Measurements from ENCODE around the gene PRKCH.

PRKCH gene

DNA sequence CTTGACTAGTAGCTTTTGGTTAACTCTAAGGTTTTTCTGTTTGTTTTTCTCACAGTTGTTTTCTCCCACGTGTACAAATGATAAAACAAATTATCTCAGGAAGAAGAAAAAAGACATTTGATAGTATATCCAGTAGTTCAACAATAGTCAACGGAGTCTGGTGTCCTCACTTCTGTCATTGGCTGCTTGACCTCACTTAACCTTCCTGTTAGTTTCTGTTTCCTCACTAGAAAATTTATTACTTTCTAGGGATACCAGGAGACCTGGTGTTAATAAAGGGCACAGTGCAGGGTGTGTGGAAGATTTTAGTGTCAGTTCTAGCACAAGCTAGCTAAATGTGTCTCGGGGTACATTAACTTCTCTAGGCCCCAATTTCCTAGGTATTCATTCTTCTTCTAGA lies 116.0 kb downstream of the PRKCH start:
- no peak for DNase-seq (ENCODE audit: low read depth, low spot score)
- Histone ChIP-seq H3K9me3 (ENCODE audit: low read depth, low read length) (no peaks in the 10 kb centered on the region), H3K9ac (ENCODE audit: insufficient read length) (no peak overlapping the region), H3K4me3 (no peak overlapping the region), H3K27ac (no peak overlapping the region), H3K36me3 (ENCODE audit: insufficient read depth, low read length) (no peaks in the 10 kb centered on the region)
- TF ChIP-seq EZH2 (IDR thresholded peaks at IDR 0.05) (no peak), POLR2AphosphoS5 (IDR thresholded peaks at IDR 0.05; ENCODE audit: borderline replicate concordance, low read depth, low read length) (no peak), FOXP2 (optimal IDR thresholded peaks at IDR 0.05; ENCODE audit: control extremely low read depth, extremely low read length, insufficient read depth) (no peak)

DNA sequence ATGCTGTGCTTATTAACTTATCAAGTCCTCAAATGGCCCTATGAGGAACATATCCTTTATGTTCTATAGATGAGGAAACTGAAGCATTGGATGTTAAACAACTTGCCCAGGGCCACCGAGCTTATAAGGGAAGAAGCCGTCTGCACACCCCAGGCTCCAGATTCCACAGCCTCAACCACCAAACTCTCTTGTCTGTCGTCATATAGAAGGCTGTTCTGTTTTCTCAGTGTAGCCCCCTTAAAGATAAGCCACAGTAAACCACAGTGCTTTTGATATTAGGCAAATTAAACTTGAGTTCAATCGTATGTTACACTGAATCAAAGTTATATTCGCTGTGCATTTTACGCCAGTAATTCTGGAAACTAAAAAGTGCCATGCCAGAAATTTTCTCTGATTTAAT lies 116.7 kb downstream of the PRKCH start:
- DNase-seq (ENCODE audit: low read depth, low spot score) = no peak
- Histone ChIP-seq H3K9ac (ENCODE audit: insufficient read length) (no peak overlapping the region), H3K9me3 (ENCODE audit: low read depth, low read length) (no peaks in the 10 kb centered on the region), H3K4me3 (no peak overlapping the region), H3K36me3 (ENCODE audit: insufficient read depth, low read length) (no peaks in the 10 kb centered on the region), H3K27ac (no peak overlapping the region; the same call in 1 of the 2 replicates)
- TF ChIP-seq POLR2AphosphoS5 (IDR thresholded peaks at IDR 0.05; ENCODE audit: borderline replicate concordance, low read depth, low read length) (no peak), EZH2 (IDR thresholded peaks at IDR 0.05) (no peak), FOXP2 (optimal IDR thresholded peaks at IDR 0.05; ENCODE audit: control extremely low read depth, extremely low read length, insufficient read depth) (no peak)

DNA sequence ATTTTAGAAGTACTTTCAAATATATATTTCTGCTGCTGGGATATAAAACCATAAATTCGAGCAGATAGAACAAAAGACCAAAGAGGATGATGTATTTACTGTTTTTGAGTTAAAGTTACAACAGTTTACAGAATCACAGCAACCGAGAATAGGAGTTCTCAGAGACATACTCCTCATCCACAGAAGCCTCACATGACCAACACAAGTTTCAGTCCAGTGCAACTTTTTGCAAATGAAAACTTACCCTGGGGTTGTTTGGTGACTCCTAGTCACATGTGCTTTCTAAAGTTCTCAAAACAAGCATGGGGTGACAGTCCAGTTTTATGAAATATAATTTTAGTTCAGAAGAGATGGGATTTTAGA lies 117.1 kb downstream of the PRKCH start:
- peak overlapping the region; percentile 60 for H3K4me3 ChIP-seq
- peak overlapping the region; percentile 61 for H3K27ac ChIP-seq
- H3K36me3 ChIP-seq (ENCODE audit: insufficient read depth, low read length) = no peaks in the 10 kb centered on the region
- H3K9me3 ChIP-seq (ENCODE audit: low read depth, low read length) = no peaks in the 10 kb centered on the region
- H3K9ac ChIP-seq (ENCODE audit: insufficient read length) = no peak overlapping the region
- no peak for DNase-seq (ENCODE audit: low read depth, low spot score)
- TF ChIP-seq EZH2 (IDR thresholded peaks at IDR 0.05) (no peak), POLR2AphosphoS5 (IDR thresholded peaks at IDR 0.05; ENCODE audit: borderline replicate concordance, low read depth, low read length) (no peak), FOXP2 (optimal IDR thresholded peaks at IDR 0.05; ENCODE audit: control extremely low read depth, extremely low read length, insufficient read depth) (no peak)

DNA sequence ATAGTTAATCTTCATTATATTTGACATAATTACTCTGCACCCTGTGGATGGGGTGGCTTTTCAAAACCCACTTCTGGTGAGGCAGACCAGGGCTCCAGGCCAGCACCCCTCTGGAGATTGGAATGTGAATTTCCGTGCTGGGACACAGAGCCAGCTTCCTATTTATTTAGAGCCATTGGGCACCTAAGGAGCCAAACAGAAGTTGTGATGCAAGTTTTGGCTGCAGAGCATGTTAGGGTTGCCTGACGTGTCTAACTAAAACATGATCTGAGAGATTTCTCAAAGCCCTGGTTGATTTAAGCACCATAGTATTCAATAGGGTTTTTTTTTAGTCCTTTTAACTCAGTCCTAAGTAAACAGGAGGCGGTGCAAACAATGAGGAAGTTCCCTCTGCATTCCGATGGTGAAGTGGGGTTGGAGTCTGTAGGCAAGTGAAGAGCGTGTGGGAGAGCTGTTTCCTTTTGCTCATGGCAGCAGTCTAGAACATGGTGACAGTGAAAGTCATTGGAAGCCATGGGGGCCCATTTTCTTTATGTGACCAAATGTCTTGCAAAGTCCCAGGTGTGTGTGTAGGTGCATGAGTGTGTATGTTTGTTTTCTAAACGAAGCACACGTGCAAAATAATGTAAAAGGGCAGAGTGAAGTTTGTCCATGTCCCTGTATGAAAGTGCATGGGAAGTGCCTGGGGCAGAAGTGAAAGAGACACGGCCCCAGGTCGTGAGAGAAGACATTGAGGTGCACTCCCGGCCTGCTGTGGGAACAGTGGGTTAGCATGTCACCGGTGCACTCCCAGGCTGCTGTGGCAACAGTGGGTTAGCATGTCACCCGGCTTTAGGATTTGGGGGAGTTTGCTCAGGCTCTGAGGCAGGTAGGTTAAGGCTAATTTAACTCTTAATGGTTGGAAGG lies 117.7 kb downstream of the PRKCH start:
- H3K27ac ChIP-seq = peak overlapping the region; percentile 61
- DNase-seq (ENCODE audit: low read depth, low spot score) = no peak
- H3K4me3 ChIP-seq = peak overlapping the region; percentile 60
- no peaks in the 10 kb centered on the region for H3K36me3 ChIP-seq (ENCODE audit: insufficient read depth, low read length)
- no peaks in the 10 kb centered on the region for H3K9me3 ChIP-seq (ENCODE audit: low read depth, low read length)
- TF ChIP-seq FOXP2 (optimal IDR thresholded peaks at IDR 0.05; ENCODE audit: control extremely low read depth, extremely low read length, insufficient read depth) (no peak), POLR2AphosphoS5 (IDR thresholded peaks at IDR 0.05; ENCODE audit: borderline replicate concordance, low read depth, low read length) (no peak), EZH2 (IDR thresholded peaks at IDR 0.05) (no peak)
- no peak overlapping the region for H3K9ac ChIP-seq (ENCODE audit: insufficient read length)

DNA sequence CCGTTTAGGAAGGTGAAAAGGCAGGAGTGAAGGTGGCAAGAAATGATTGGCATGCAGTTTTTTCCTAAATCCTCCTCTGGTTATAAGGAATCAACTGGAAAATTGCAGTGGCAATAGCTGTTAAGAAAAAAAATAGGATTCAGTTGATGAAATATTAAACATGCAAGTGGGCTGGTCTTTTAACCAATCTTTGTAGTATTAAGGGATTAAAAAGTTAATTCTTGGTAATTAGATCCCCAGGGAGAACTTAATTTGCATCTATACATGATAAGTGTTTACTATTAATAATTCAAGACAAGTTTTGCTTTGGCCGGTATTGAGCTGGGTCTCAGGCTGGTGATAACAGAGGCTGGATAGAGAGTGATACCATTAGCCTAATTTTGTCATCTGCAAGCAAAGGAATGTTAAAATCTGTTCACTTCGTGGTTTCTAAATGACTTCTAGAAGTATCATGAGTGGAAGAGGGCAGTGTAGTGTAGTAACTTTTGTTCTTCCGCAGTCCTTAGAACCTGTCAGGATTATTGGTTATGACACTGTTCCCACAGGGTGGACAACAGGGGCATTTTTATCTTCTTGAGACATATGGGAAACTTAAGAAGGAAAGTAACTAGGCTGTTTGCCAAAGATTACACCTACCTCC lies 118.5 kb downstream of the PRKCH start:
- no peak overlapping the region for H3K27ac ChIP-seq
- TF ChIP-seq EZH2 (IDR thresholded peaks at IDR 0.05) (no peak), FOXP2 (optimal IDR thresholded peaks at IDR 0.05; ENCODE audit: control extremely low read depth, extremely low read length, insufficient read depth) (no peak), POLR2AphosphoS5 (IDR thresholded peaks at IDR 0.05; ENCODE audit: borderline replicate concordance, low read depth, low read length) (no peak)
- H3K36me3 ChIP-seq (ENCODE audit: insufficient read depth, low read length) = no peaks in the 10 kb centered on the region
- DNase-seq (ENCODE audit: low read depth, low spot score) = no peak
- no peak overlapping the region for H3K9ac ChIP-seq (ENCODE audit: insufficient read length)
- no peaks in the 10 kb centered on the region for H3K9me3 ChIP-seq (ENCODE audit: low read depth, low read length)
- no peak overlapping the region; the same call in 1 of the 2 replicates for H3K4me3 ChIP-seq

DNA sequence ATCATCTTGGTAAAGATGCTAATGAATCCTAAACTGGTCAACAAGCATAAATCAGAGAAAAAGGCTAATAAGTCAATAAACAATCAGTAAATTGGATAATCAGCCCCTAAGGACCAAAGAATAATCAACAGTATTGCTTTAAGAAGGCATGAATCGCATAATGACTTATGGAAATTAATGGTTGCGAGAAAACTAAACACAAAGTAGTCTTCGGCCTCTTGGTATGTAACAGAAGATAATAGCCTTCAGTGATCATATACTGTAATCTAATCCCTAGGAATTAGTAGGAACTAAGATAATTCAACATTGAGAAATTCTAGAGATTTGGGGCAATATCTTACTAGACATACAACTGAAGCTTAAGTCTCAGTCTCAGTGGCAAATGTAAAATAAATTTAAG lies 122.1 kb downstream of the PRKCH start:
- no peak for DNase-seq (ENCODE audit: low read depth, low spot score)
- Histone ChIP-seq H3K36me3 (ENCODE audit: insufficient read depth, low read length) (no peaks in the 10 kb centered on the region), H3K27ac (no peak overlapping the region), H3K9ac (ENCODE audit: insufficient read length) (no peak overlapping the region), H3K4me3 (no peak overlapping the region), H3K9me3 (ENCODE audit: low read depth, low read length) (no peaks in the 10 kb centered on the region)
- TF ChIP-seq FOXP2 (optimal IDR thresholded peaks at IDR 0.05; ENCODE audit: control extremely low read depth, extremely low read length, insufficient read depth) (no peak), POLR2AphosphoS5 (IDR thresholded peaks at IDR 0.05; ENCODE audit: borderline replicate concordance, low read depth, low read length) (no peak), EZH2 (IDR thresholded peaks at IDR 0.05) (no peak)

DNA sequence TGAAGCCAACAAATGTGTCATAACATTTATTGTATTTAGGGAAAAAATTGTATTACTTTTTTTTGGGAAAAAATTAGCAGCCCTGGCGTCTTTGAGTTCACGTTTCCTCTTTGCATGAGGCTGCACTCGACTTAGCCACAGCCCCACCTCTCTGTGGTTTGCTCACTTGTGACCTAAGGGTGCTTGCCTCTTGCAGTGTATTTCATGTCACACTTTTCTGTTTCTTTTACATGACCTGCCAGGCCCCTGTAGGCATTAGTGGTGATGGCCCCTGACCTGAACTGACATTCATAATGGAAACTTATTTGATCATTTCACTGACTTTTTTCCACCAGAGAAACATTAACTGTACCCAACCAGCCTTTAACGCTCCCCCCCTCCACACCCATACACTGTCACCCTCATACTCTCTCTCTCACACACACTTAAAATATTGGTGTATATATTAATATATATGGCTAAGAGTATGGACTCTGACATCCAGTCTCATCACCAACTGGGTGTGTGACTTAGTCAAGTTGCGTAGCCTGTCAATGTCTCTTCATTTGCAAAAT lies 122.9 kb downstream of the PRKCH start:
- DNase-seq (ENCODE audit: low read depth, low spot score) = no peak

DNA sequence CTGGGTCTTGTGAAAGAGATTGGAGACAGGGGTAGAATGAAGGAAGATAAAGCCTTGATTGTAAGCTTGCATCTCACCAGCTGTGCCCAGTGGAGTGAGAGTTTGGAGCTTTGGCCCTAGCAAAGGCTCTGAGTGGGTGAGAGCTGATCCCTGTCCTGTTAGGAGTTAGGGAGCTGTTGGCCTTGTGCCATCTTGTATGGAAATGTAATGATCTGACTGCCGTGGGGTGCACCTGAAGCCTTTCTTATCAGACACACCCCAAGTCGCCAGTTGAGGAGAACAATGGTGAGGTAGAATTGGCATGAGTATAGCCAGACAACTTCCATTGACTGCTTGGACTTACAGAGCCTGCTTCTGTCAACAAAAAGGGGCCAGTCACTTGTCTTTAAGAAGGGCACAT lies 130.1 kb downstream of the PRKCH start:
- Histone ChIP-seq H3K4me3 (no peak overlapping the region), H3K36me3 (ENCODE audit: insufficient read depth, low read length) (no peaks in the 10 kb centered on the region), H3K27ac (no peak overlapping the region), H3K9ac (ENCODE audit: insufficient read length) (no peak overlapping the region), H3K9me3 (ENCODE audit: low read depth, low read length) (no peaks in the 10 kb centered on the region)
- DNase-seq (ENCODE audit: low read depth, low spot score) = no peak
- TF ChIP-seq POLR2AphosphoS5 (IDR thresholded peaks at IDR 0.05; ENCODE audit: borderline replicate concordance, low read depth, low read length) (no peak), FOXP2 (optimal IDR thresholded peaks at IDR 0.05; ENCODE audit: control extremely low read depth, extremely low read length, insufficient read depth) (no peak), EZH2 (IDR thresholded peaks at IDR 0.05) (no peak)

More for the DNA sequence above, 122.9 kb downstream of the PRKCH start:
- H3K36me3 ChIP-seq (ENCODE audit: insufficient read depth, low read length) = no peaks in the 10 kb centered on the region
- H3K9ac ChIP-seq (ENCODE audit: insufficient read length) = no peak overlapping the region
- H3K4me3 ChIP-seq = no peak overlapping the region
- no peak for TF ChIP-seq FOXP2 (optimal IDR thresholded peaks at IDR 0.05; ENCODE audit: control extremely low read depth, extremely low read length, insufficient read depth)
- TF ChIP-seq POLR2AphosphoS5 (IDR thresholded peaks at IDR 0.05; ENCODE audit: borderline replicate concordance, low read depth, low read length) = no peak
- no peak for TF ChIP-seq EZH2 (IDR thresholded peaks at IDR 0.05)
- no peak overlapping the region for H3K27ac ChIP-seq
- H3K9me3 ChIP-seq (ENCODE audit: low read depth, low read length) = no peaks in the 10 kb centered on the region

All from SK-N-MC (cell line).